ENCODE results near the gene CCBE1. TPM values are rescaled to one million over a fixed set of nuclear protein-coding genes. Genes with fewer than 3 reads are reported as not detected.

The CCBE1 gene
- total and polyA plus RNA-seq, 2 donors (not counting 1 experiment from before 2014, with no cell fraction given) = 122 TPM

DNA sequence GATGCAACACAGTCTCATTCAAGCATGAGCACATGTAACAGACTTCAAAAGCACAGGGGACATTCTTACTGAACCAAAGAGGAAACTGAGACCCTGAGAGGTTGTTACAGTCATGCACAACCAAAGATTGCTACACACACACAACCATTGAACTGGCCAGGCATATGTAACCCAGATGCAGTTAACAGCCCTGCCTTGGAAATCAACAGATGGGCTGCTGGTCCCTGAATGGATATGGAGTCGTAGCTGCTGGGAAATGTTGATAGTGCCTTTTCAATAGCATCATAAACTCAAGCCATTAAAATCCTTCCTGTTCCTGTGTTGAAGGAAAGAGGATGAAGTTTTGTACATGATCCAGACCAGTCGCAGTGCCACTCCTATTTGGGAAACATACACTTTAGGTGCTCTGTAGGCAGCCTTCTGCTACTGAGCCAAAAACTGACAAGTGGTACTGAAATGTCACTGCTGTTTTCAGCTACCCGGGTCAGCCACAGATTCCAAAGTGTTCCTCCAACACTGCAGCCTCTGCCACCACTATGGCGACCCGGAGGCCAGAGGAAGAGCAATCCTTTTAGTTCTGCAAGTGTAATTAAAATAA lies 143.9 kb downstream of the CCBE1 start:
- Histone ChIP-seq H3K4me2 (ENCODE audit: extremely low read depth, insufficient read depth, low read length) (no peak overlapping the region), H3K79me2 (ENCODE audit: control insufficient read depth, insufficient read depth, low read length) (peaks cover 57% of the 10 kb centered on the region), H2AFZ (ENCODE audit: low read length) (no peak overlapping the region), H3K9ac (ENCODE audit: insufficient read depth, low read length) (no peak overlapping the region), H3K4me3 (replicated peaks in 1 of 4; ENCODE audit: control extremely low read depth in 1 of 4, insufficient read depth in 1 of 4, low read depth in 3 of 4, low read length in 4 of 4) (no peak overlapping the region), H3K27ac (ENCODE audit: insufficient read depth, low read length) (no peak overlapping the region), H3K27me3 (ENCODE audit: control insufficient read depth, insufficient read depth, low read length) (no peaks in the 10 kb centered on the region), H3K4me1 (ENCODE audit: control insufficient read depth, extremely low read depth, insufficient read depth, low read length) (peaks cover 16% of the 10 kb centered on the region), H4K20me1 (ENCODE audit: control insufficient read depth, extremely low read depth, insufficient read depth, low read length) (no peaks in the 10 kb centered on the region), H3K36me3 (ENCODE audit: control insufficient read depth, insufficient read depth, low read length) (no peaks in the 10 kb centered on the region), H3K9me3 (ENCODE audit: control insufficient read depth, insufficient read depth, low read depth, low read length) (no peaks in the 10 kb centered on the region)
- TF ChIP-seq, protein P1, sequence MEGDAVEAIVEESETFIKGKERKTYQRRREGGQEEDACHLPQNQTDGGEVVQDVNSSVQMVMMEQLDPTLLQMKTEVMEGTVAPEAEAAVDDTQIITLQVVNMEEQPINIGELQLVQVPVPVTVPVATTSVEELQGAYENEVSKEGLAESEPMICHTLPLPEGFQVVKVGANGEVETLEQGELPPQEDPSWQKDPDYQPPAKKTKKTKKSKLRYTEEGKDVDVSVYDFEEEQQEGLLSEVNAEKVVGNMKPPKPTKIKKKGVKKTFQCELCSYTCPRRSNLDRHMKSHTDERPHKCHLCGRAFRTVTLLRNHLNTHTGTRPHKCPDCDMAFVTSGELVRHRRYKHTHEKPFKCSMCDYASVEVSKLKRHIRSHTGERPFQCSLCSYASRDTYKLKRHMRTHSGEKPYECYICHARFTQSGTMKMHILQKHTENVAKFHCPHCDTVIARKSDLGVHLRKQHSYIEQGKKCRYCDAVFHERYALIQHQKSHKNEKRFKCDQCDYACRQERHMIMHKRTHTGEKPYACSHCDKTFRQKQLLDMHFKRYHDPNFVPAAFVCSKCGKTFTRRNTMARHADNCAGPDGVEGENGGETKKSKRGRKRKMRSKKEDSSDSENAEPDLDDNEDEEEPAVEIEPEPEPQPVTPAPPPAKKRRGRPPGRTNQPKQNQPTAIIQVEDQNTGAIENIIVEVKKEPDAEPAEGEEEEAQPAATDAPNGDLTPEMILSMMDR (conservative IDR thresholded peaks at IDR 0.05 in 1 of 2, IDR thresholded peaks at IDR 0.05 in 1 of 2; ENCODE audit: low read depth in 1 of 2, low read length in 2 of 2) = no peak
- TF ChIP-seq EZH2 (IDR thresholded peaks at IDR 0.05; ENCODE audit: low read length, missing control alignments) = no peak
- DNase-seq (ENCODE audit: low read depth in 2 of 2) = no peak

DNA sequence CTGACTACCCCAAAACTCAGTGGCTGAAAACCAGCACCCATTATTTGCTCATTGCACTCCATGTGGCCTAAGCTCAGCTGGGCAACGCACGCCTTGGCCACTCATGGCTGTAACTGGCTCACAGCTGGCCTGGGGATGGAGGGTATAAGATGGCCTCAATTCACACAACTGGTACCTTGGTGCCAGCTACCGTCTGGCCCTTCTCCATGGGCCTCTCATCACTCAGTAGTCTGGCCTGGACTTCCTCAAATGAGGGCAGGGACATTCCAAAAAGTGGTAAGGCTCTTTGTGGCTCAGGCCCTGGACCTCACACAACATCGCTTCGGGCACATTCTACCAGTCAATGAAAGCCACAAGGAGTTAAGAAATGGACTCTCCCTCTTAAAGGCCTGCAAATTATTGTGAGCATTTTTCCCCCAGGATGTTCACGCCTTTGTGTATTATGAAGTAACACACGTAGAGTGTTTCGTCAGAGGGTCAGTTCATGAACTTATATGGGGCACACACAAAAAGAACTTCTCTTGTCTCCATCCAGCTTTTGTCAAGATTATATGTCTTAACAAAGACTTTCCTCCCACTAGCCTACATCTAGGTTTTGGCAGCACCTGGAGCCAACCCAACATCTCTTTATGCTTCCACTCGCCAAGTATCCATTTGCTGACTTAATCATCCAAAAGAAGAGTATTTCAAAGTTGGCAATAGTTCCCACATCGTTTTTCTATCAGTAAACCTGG lies 145.2 kb downstream of the CCBE1 start:
- TF ChIP-seq EZH2 (IDR thresholded peaks at IDR 0.05; ENCODE audit: low read length, missing control alignments) = no peak
- TF ChIP-seq, protein P1 (conservative IDR thresholded peaks at IDR 0.05 in 1 of 2, IDR thresholded peaks at IDR 0.05 in 1 of 2; ENCODE audit: low read depth in 1 of 2, low read length in 2 of 2) = no peak
- Histone ChIP-seq H2AFZ (ENCODE audit: low read length) (no peak overlapping the region), H3K79me2 (ENCODE audit: control insufficient read depth, insufficient read depth, low read length) (peaks cover 57% of the 10 kb centered on the region), H3K4me1 (ENCODE audit: control insufficient read depth, extremely low read depth, insufficient read depth, low read length) (peaks cover 27% of the 10 kb centered on the region), H3K27me3 (ENCODE audit: control insufficient read depth, insufficient read depth, low read length) (no peaks in the 10 kb centered on the region), H3K9me3 (ENCODE audit: control insufficient read depth, insufficient read depth, low read depth, low read length) (no peaks in the 10 kb centered on the region), H3K36me3 (ENCODE audit: control insufficient read depth, insufficient read depth, low read length) (no peaks in the 10 kb centered on the region), H4K20me1 (ENCODE audit: control insufficient read depth, extremely low read depth, insufficient read depth, low read length) (no peaks in the 10 kb centered on the region), H3K4me3 (replicated peaks in 1 of 4; ENCODE audit: control extremely low read depth in 1 of 4, insufficient read depth in 1 of 4, low read depth in 3 of 4, low read length in 4 of 4) (no peak overlapping the region), H3K4me2 (ENCODE audit: extremely low read depth, insufficient read depth, low read length) (no peak overlapping the region), H3K27ac (ENCODE audit: insufficient read depth, low read length) (no peak overlapping the region), H3K9ac (ENCODE audit: insufficient read depth, low read length) (no peak overlapping the region)
- no peak for DNase-seq (ENCODE audit: low read depth in 2 of 2)

- no peaks in the 10 kb centered on the region for H3K9me3 ChIP-seq (ENCODE audit: control insufficient read depth, insufficient read depth, low read depth, low read length)
- H3K27me3 ChIP-seq (ENCODE audit: control insufficient read depth, insufficient read depth, low read length) = no peaks in the 10 kb centered on the region
- no peak overlapping the region for H3K9ac ChIP-seq (ENCODE audit: insufficient read depth, low read length)
- no peak for DNase-seq (ENCODE audit: low read depth in 2 of 2)
- H3K4me1 ChIP-seq (ENCODE audit: control insufficient read depth, extremely low read depth, insufficient read depth, low read length) = peaks cover 22% of the 10 kb centered on the region
- peaks cover 56% of the 10 kb centered on the region for H3K79me2 ChIP-seq (ENCODE audit: control insufficient read depth, insufficient read depth, low read length)
- H3K4me3 ChIP-seq (replicated peaks in 1 of 4; ENCODE audit: control extremely low read depth in 1 of 4, insufficient read depth in 1 of 4, low read depth in 3 of 4, low read length in 4 of 4) = no peak overlapping the region
- H3K27ac ChIP-seq (ENCODE audit: insufficient read depth, low read length) = no peak overlapping the region
- H3K36me3 ChIP-seq (ENCODE audit: control insufficient read depth, insufficient read depth, low read length) = no peaks in the 10 kb centered on the region
- H4K20me1 ChIP-seq (ENCODE audit: control insufficient read depth, extremely low read depth, insufficient read depth, low read length) = no peaks in the 10 kb centered on the region
- H3K4me2 ChIP-seq (ENCODE audit: extremely low read depth, insufficient read depth, low read length) = no peak overlapping the region
- no peak overlapping the region for H2AFZ ChIP-seq (ENCODE audit: low read length)
- TF ChIP-seq, protein P1 (conservative IDR thresholded peaks at IDR 0.05 in 1 of 2, IDR thresholded peaks at IDR 0.05 in 1 of 2; ENCODE audit: low read depth in 1 of 2, low read length in 2 of 2) = no peak
- no peak for TF ChIP-seq EZH2 (IDR thresholded peaks at IDR 0.05; ENCODE audit: low read length, missing control alignments)
Measured at GRCh38 chr18:59550174-59550516, 147.1 kb downstream of the CCBE1 start.
